B cell (primary cell): ENCODE data around the gene PDLIM5. TPM values are rescaled to one million over a fixed set of nuclear protein-coding genes. Genes with fewer than 3 reads are reported as not detected.

ENCODE experiments used
- ATAC-seq: fragments of 200-7000 bp; cut with Tn5 transposase; one replicate; pipeline ENCODE4 v1.10.0; 2021; ENCODE audit warnings: low read depth, mild to moderate bottlenecking, moderate number of reproducible peaks, moderate library complexity
- CTCF ChIA-PET: fragments of 350-600 bp; sonication (Branson Sonifier 250); formaldehyde crosslinking; loops from one replicate; lab custom pipeline; 2021; ENCODE audit warnings: antibody characterized with exemption, inconsistent platforms; lab: Charles Lee
- POLR2A ChIA-PET: fragments of 350-600 bp; sonication (Branson Sonifier 250); formaldehyde crosslinking; loops from one replicate; lab custom pipeline; 2021; ENCODE audit warnings: antibody characterized with exemption; lab: Charles Lee
- DNase-seq: peaks from one replicate; pipeline ENCODE4 v3.0.0; 2013
- H2AFZ ChIP-seq: 2 replicates; pipeline ENCODE4 v1.6.1; 2012; ENCODE audit warnings: mild to moderate bottlenecking, low read depth, low read length; ENCODE audit not compliant: insufficient read depth, poor library complexity, severe bottlenecking
- H3K27ac ChIP-seq, 2 donors: 1 replicate in 1 of 2; 2 replicates in 1 of 2; pipeline ENCODE4 v1.5.1; 2012 to 2013; ENCODE audit warnings: low read length in 2 of 2, mild to moderate bottlenecking in 2 of 2, moderate library complexity in 1 of 2
- H3K27me3 ChIP-seq, 4 experiments: fragments of 200-600 bp in 1 of 4; sonication (generic) in 1 of 4; replicated peaks in 1 of 4; 1 replicate in 2 of 4; 2 replicates in 2 of 4; pipeline versions ENCODE4 v1.6.1 to v1.7.0; 2013 to 2016; ENCODE audit warnings: low read length in 3 of 4, mild to moderate bottlenecking in 2 of 4, mixed read lengths in 1 of 4, moderate library complexity in 1 of 4; ENCODE audit not compliant: insufficient read depth in 4 of 4, control insufficient read depth in 3 of 4; ENCODE audit errors: control extremely low read depth in 1 of 4
- H3K36me3 ChIP-seq, 2 experiments: replicated peaks in 1 of 2; 1 replicate in 1 of 2; 2 replicates in 1 of 2; pipeline versions ENCODE4 v1.6.1 to v1.7.1; 2013; ENCODE audit warnings: low read length in 1 of 2; ENCODE audit not compliant: insufficient read depth in 2 of 2, control insufficient read depth in 1 of 2; ENCODE audit errors: control extremely low read depth in 1 of 2, extremely low read depth in 1 of 2
- H3K4me1 ChIP-seq, 2 donors: fragments of 200-600 bp in 1 of 2; sonication (generic) in 1 of 2; 1 replicate in 1 of 2; 2 replicates in 1 of 2; pipeline versions ENCODE4 v1.5.1 to v1.6.1; 2013 to 2017; ENCODE audit warnings: low read length in 2 of 2; ENCODE audit not compliant: control insufficient read depth in 2 of 2, insufficient read depth in 2 of 2
- H3K4me2 ChIP-seq: replicated peaks from 2 replicates; pipeline ENCODE3; 2012; ENCODE audit warnings: mild to moderate bottlenecking, low read depth, low read length; ENCODE audit not compliant: poor library complexity, severe bottlenecking
- H3K4me3 ChIP-seq, 5 experiments: fragments of 200-600 bp in 1 of 5; sonication (generic) in 1 of 5; 1 replicate in 3 of 5; 2 replicates in 2 of 5; pipeline versions ENCODE4 v1.5.1 to v1.7.0; 2011 to 2016; ENCODE audit warnings: low read length in 4 of 5, mild to moderate bottlenecking in 4 of 5, low read depth in 2 of 5, control low read depth in 1 of 5, moderate library complexity in 1 of 5; ENCODE audit not compliant: insufficient read depth in 1 of 5; ENCODE audit errors: control extremely low read depth in 1 of 5, extremely low read depth in 1 of 5
- H3K79me2 ChIP-seq: fragments of 200-600 bp; sonication (generic); one replicate; pipeline ENCODE4 v1.6.0; 2016; ENCODE audit warnings: low read length; ENCODE audit not compliant: control insufficient read depth, insufficient read depth
- H3K9ac ChIP-seq: fragments of 200-600 bp; sonication (generic); 2 replicates; pipeline ENCODE4 v1.6.1; 2017; ENCODE audit warnings: mild to moderate bottlenecking, low read length, moderate library complexity
- H3K9me3 ChIP-seq, 3 donors: one replicate each; pipeline versions ENCODE4 v1.6.1 to v1.7.1; 2013; ENCODE audit warnings: low read length in 2 of 3; ENCODE audit not compliant: control insufficient read depth in 2 of 3, insufficient read depth in 1 of 3; ENCODE audit errors: control extremely low read depth in 1 of 3
- H4K20me1 ChIP-seq: 2 replicates; pipeline ENCODE4 v1.6.0; 2012; ENCODE audit warnings: mild to moderate bottlenecking, low read length; ENCODE audit not compliant: insufficient read depth, control insufficient read depth, poor library complexity, severe bottlenecking
- H3K27ac Mint-ChIP-seq: one replicate; pipeline ENCODE4 v1.8.0; 2021; ENCODE audit warnings: mixed read lengths
- H3K27me3 Mint-ChIP-seq: one replicate; pipeline ENCODE4 v1.8.0; 2021; ENCODE audit warnings: mixed read lengths
- H3K4me1 Mint-ChIP-seq: one replicate; pipeline ENCODE4 v1.8.0; 2021; ENCODE audit warnings: mixed read lengths
- H3K4me3 Mint-ChIP-seq: one replicate; pipeline ENCODE4 v1.8.0; 2021; ENCODE audit warnings: mixed read lengths
- H3K9me3 Mint-ChIP-seq: one replicate; pipeline ENCODE4 v1.8.0; 2022; ENCODE audit warnings: mixed read lengths; ENCODE audit not compliant: insufficient read depth
- CTCF ChIP-seq: fragments of 200-600 bp; IDR thresholded peaks from one replicate; pipeline ENCODE4 v1.8.0; 2022; ENCODE audit warnings: antibody characterized with exemption, mild to moderate bottlenecking
- EZH2 ChIP-seq: IDR thresholded peaks from 2 replicates; pipeline ENCODE4 v1.6.1; 2012; ENCODE audit warnings: borderline replicate concordance, low read depth, mild to moderate bottlenecking, moderate library complexity, low read length; ENCODE audit not compliant: insufficient read depth, poor library complexity, severe bottlenecking
- WGBS: methylation state at CpG from one replicate; pipeline ENCODE4 v1.1.5; 2013; ENCODE audit warnings: missing lambda C conversion rate; ENCODE audit not compliant: insufficient coverage; 5-methylcytosine and 5-hydroxymethylcytosine counted together
- intact Hi-C: fragments of 100-400 bp; cut with micrococcal nuclease; formaldehyde crosslinking; loops from one replicate; pipeline ENCODE4 v1.10.0; 2022
- polyA plus RNA-seq: library from polyadenylated mRNA; depleted of rRNA; stranded (reverse); fragments of >200 nt; gene quantifications from 2 replicates; pipeline ENCODE4 v1.2.3, GENCODE V29; 2012
- total RNA-seq, 2 donors: library from RNA; stranded (reverse); fragments of 120-200 nt in 1 of 2; gene quantifications; 1 replicate in 1 of 2; 2 replicates in 1 of 2; pipeline versions ENCODE4 v1.2.3 to v1.2.4, GENCODE V29; 2013 to 2022

The PDLIM5 gene
- total and polyA plus RNA-seq, 2 donors (not counting 1 experiment from before 2014, with no cell fraction given): 24.0 to 30.2 TPM

GRCh38 chr4:94621491-94622080, 169.8 kb downstream of the PDLIM5 start:
- Histone ChIP-seq H3K4me3 (no peak overlapping the region), H3K9me3 (no peaks in the 10 kb centered on the region), H3K4me2 (no peak overlapping the region), H3K79me2 (no peaks in the 10 kb centered on the region), H3K36me3 (no peaks in the 10 kb centered on the region), H3K4me1 (no peaks in the 10 kb centered on the region), H3K27ac (no peak overlapping the region), H3K27me3 (no peaks in the 10 kb centered on the region), H3K9ac (no peak overlapping the region), H4K20me1 (no peaks in the 10 kb centered on the region), H2AFZ (no peak overlapping the region)
- CTCF ChIA-PET: interaction anchor here (0.7 to 3.8 kb wide), 8 partner anchors 9 to 218 kb away, joined by 3 to 18 read pairs (median 3); no protein-coding TSS in a partner anchor
- 35% methylated on average over 3 of the region's 6 CpGs for WGBS
- Mint-ChIP-seq H3K27me3 (no peaks in the 10 kb centered on the region), H3K4me3 (no peak overlapping the region), H3K4me1 (no peaks in the 10 kb centered on the region), H3K27ac (no peak overlapping the region), H3K9me3 (no peaks in the 10 kb centered on the region)
- TF ChIP-seq CTCF (peak; percentile 94), EZH2 (no peak)
- intact Hi-C loops: no loop called here
- POLR2A ChIA-PET: no interaction called here
- peak; percentile 32 for DNase-seq
- ATAC-seq: no peak

GRCh38 chr4:94623126-94623911, 171.6 kb downstream of the PDLIM5 start:
- Mint-ChIP-seq H3K4me1 (no peaks in the 10 kb centered on the region), H3K27me3 (no peaks in the 10 kb centered on the region), H3K4me3 (no peak overlapping the region), H3K9me3 (no peaks in the 10 kb centered on the region), H3K27ac (no peak overlapping the region)
- Histone ChIP-seq H3K27me3 (no peaks in the 10 kb centered on the region), H4K20me1 (no peaks in the 10 kb centered on the region), H3K9me3 (no peaks in the 10 kb centered on the region), H3K79me2 (no peaks in the 10 kb centered on the region), H3K4me1 (no peaks in the 10 kb centered on the region), H3K27ac (no peak overlapping the region), H2AFZ (no peak overlapping the region), H3K9ac (no peak overlapping the region), H3K4me2 (no peak overlapping the region), H3K36me3 (no peaks in the 10 kb centered on the region), H3K4me3 (no peak overlapping the region)
- no CpG with 5 or more reads among the region's 3 CpGs for WGBS
- intact Hi-C loops: no loop called here
- ATAC-seq (no peak), DNase-seq (no peak)
- TF ChIP-seq EZH2: no peak
- no peak for TF ChIP-seq CTCF
- POLR2A ChIA-PET: no interaction called here
- CTCF ChIA-PET: interaction anchor here (0.7 to 1.0 kb wide), 3 partner anchors 14 to 216 kb away, joined by 3 read pairs; no protein-coding TSS in a partner anchor
